Central memory CD4-positive, alpha-beta T cell (primary cell): ENCODE data around the gene IFI44.
A peak's percentile ranks its signal among the peaks of the same experiment; 100 is the strongest.

Experiments
- DNase-seq: peaks from one replicate; pipeline ENCODE4 v3.0.0; 2022
- total RNA-seq, 3 experiments: gene quantifications; one replicate each; lab custom pipeline; 2026; lab: John Stamatoyannopoulos, UW

IFI44 gene
- total RNA-seq = 14.6 to 94.5 (median 45.4) reads per million in 3 experiments

- DNase-seq = peak; percentile 77
Observed at GRCh38 chr1:78649628-78650027, at the start of gene IFI44. TSS of gene IFI44 (plus strand) at chr1:78649831. CDS start at chr1:78650196, 365 bp downstream.

GRCh38 chr1:78601068-78601467 lies 48.6 kb upstream of the IFI44 start:
- DNase-seq = no peak

DNA sequence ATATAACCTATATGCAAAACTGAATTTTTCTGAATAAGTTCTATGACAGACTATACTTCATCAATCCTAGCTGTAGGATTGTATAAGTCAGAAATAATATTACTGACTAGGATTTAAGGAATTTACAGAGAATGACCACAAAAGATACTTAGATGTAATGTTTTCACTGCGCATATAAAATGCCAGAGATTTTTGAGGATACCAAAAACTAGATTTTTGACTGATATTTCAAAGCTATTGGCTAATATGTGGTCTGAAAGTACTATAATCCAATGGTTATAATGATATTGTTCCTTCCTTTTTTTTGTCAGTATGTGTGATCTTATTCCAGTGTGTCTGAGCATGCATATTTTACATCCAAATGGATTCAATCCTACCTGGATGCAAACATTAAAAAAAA lies 46.4 kb upstream of the IFI44 start:
- no peak for DNase-seq

DNA sequence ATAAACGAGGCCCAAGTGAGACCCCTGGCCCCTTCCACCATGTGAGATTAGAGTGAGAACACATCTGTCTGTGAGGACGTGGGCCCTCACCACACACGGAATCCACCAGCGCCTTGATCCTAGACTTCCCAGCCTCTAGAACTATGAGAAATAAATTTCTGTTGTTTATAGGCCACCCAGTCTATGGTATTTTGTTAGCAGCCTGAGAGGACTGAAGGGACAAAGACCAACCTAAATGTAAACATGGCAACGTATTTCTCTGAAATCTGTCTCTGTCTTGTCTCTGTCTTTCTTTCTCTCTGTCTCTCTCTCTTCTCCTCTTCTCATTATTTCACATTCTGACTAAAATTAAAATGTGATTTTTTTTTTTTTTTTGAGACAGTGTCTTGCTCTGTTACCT lies 45.0 kb upstream of the IFI44 start:
- no peak for DNase-seq

GRCh38 chr1:78606274-78606673 lies 43.4 kb upstream of the IFI44 start:
- no peak for DNase-seq

GRCh38 chr1:78607334-78607927 lies 42.2 kb upstream of the IFI44 start:
- DNase-seq = no peak

GRCh38 chr1:78607944-78608343 lies 41.7 kb upstream of the IFI44 start:
- no peak for DNase-seq

- peak; percentile 77 for DNase-seq
Observed at GRCh38 chr1:78617615-78618026, 32.0 kb upstream of the IFI44 start.

- DNase-seq = no peak
Observed at GRCh38 chr1:78619032-78619431, 30.6 kb upstream of the IFI44 start.

DNA sequence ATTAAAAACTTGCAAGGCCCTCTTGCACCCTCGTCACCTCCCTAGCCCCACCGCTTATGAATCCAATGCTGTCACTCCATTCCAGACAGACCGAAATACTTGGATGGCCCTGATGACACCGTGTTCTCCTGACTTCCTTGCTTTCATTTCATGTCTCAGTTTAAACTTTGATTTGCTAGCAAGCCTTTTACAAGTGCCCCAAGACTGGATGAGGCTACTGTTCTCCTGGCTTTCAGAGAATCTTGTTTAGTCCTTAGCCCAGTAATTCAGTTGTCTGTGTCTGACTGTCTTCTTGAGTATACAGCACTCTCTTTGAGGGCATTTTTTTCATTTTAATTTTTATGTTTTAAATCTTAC lies 30.2 kb upstream of the IFI44 start:
- no peak for DNase-seq

DNA sequence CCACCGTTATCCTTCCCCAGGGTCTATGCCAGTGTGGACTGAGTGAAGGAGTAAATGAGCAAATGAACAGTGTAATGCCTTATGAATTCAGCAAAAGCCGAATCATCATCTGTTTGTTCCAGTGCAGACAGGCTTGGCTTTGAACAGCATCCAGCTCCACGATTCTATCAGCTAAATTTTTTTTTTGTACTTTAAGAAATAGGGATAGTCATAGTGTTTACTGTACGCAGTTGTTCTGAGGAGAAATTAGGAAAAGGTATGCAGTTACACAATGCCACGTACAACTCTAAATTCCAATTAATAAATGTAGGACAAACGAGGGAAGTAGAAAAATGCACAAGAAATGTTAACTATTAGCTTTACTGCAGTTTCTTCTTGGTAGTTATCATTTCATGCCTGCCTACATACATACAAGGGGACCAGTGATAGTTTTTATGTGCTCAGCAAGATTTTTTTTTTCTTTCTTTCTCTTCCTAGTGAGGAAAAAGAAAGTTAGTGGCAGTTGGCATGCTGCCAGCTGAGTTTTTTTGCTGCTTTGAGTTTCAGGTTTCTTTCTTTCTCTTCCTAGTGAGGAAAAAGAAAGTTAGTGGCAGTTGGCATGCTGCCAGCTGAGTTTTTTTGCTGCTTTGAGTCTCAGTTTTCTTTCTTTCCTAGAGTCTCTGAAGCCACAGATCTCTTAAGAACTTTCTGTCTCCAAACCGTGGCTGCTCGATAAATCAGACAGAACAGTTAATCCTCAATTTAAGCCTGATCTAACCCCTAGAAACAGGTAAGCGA lies 29.6 kb upstream of the IFI44 start, which contains the start of gene IFI44L:
Gene IFI44L (plus strand): TSS at position 646 of the 777 bp plus-strand sequence. CDS start 7,468 bp downstream, outside the sequence.
- peak; percentile 57 for DNase-seq

DNA sequence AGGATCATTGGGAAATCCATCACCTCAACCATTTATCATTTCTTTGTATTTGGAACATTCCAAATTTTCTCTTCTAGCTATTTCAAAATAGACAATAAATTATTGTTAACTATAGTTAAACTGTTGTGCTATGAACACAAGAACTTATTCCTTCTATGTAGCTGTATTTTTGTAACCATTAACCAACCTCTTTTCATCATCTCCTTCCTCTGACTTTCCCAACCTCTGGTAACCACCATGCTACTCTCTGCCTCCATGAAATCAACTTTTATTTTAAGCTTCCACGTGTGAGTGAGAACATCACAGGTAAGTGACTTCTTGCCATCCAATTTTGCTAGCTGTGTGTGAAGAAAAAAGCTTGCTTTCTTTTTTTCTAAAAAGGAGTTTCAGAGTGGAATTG lies 29.0 kb upstream of the IFI44 start:
- DNase-seq = no peak

- no peak for DNase-seq
Observed at GRCh38 chr1:78622548-78622947, 27.1 kb upstream of the IFI44 start.

DNA sequence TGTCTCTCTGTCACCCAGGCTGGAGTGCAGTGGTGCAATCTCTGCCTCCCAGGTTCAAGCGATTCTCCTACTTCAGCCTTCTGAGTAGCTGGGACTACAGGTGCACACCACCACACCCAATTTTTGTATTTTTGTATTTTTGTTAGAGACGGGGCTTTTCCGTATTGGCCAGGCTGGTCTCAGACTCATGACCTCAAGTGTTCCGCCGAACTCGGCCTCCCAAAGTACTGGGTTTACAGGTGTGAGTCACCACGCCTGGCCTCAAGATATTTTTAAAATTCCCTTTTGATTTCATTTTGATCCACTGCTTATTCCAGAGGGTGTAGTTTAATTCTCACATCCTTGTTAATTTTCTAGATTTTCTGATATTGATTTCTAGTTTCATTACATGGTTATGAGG lies 25.6 kb upstream of the IFI44 start:
- DNase-seq = no peak

- no peak for DNase-seq
Observed at GRCh38 chr1:78627321-78627720, 22.3 kb upstream of the IFI44 start.

- no peak for DNase-seq
Observed at GRCh38 chr1:78630600-78630999, 19.0 kb upstream of the IFI44 start.

GRCh38 chr1:78633209-78633608 lies 16.4 kb upstream of the IFI44 start:
- DNase-seq = no peak

GRCh38 chr1:78640462-78640861 lies 9.2 kb upstream of the IFI44 start:
- DNase-seq = no peak

DNA sequence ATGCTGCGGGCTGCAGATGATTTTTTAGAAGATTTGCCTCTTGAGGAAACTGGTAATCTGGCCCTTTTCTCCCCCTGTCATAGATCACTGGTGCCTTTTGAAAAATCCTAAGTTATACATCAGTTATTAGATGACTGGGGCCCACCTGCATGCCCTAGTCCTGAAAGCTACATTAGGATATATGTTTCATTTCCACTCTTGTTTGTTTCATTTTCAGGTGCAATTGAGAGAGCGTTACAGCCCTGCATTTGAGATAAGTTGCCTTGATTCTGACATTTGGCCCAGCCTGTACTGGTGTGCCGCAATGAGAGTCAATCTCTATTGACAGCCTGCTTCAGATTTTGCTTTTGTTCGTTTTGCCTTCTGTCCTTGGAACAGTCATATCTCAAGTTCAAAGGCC lies 8.1 kb upstream of the IFI44 start:
- no peak for DNase-seq

- peak; percentile 67 for DNase-seq
Observed at GRCh38 chr1:78645723-78646122, 3.9 kb upstream of the IFI44 start.

- no peak for DNase-seq
Observed at GRCh38 chr1:78647238-78647637, 2.4 kb upstream of the IFI44 start.

DNA sequence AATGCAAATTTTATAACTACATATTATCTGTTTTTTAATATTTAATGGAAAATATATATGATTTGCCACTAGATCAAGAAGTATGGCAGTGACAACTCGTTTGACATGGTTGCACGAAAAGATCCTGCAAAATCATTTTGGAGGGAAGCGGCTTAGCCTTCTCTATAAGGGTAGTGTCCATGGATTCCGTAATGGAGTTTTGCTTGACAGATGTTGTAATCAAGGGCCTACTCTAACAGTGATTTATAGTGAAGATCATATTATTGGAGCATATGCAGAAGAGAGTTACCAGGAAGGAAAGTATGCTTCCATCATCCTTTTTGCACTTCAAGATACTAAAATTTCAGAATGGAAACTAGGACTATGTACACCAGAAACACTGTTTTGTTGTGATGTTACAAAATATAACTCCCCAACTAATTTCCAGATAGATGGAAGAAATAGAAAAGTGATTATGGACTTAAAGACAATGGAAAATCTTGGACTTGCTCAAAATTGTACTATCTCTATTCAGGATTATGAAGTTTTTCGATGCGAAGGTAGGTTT lies 556 bp downstream of the IFI44 start:
- no peak for DNase-seq

DNA sequence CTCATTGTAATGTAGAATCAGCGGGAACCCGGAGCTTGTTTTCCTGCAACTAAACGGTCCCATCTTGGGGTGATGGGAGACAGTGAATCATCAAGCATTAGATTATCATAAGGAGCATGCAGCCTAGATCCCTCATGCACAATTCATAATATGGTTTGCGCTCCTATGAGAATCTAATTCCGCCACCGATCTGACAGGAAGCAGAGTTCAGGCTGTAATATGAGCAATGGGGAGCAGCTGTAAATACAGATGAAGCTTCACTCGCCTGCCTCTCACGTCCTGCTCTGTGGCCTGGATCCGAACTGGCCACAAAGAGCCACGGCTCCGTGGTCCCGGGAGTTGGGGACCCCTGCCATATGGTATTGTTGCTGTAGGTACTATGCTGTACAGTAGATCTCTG lies 1.6 kb downstream of the IFI44 start:
- DNase-seq = peak; percentile 36

- no peak for DNase-seq
Observed at GRCh38 chr1:78652019-78652560, 2.5 kb downstream of the IFI44 start.
